Measurements from ENCODE around the gene TMEM91. TPM values are rescaled to one million over a fixed set of nuclear protein-coding genes. Genes with fewer than 3 reads are reported as not detected.

Gene TMEM91
- total and polyA plus RNA-seq, 2 of the 13 experiments (the other 11 are each of a cell fraction or from before 2014, with no cell fraction given) = 6.3 to 10.3 TPM

- TF ChIP-seq RAD21 (CRISPR knock-in tag; IDR thresholded peaks at IDR 0.05) (no peak), ZNF572 (CRISPR knock-in tag; IDR thresholded peaks at IDR 0.05) (no peak), DMAP1 (CRISPR knock-in tag; IDR thresholded peaks at IDR 0.05) (0 out of 2 replicates have a peak, but pooled peaks have one; percentile 32), SP4 (CRISPR knock-in tag; IDR thresholded peaks at IDR 0.05) (no peak), ZNF24 (IDR thresholded peaks at IDR 0.05) (no peak), U2AF2 (IDR thresholded peaks at IDR 0.05; ENCODE audit: low read depth, low read length) (no peak), ZNF180 (CRISPR knock-in tag; IDR thresholded peaks at IDR 0.05; ENCODE audit: borderline replicate concordance, low read depth) (no peak), ZNF574 (CRISPR knock-in tag; IDR thresholded peaks at IDR 0.05) (no peak), MTF2 (CRISPR knock-in tag; IDR thresholded peaks at IDR 0.05; ENCODE audit: borderline replicate concordance) (no peak), ZNF788 (CRISPR knock-in tag; IDR thresholded peaks at IDR 0.05; ENCODE audit: borderline replicate concordance) (0 out of 2 replicates have a peak, but pooled peaks have one; percentile 22), ZBTB20 (CRISPR knock-in tag; IDR thresholded peaks at IDR 0.05; ENCODE audit: borderline replicate concordance, low read depth) (no peak), MXD3 (CRISPR knock-in tag; IDR thresholded peaks at IDR 0.05) (no peak), ZBTB3 (CRISPR knock-in tag; IDR thresholded peaks at IDR 0.05; ENCODE audit: borderline replicate concordance, low read depth) (no peak), AHR (CRISPR knock-in tag; IDR thresholded peaks at IDR 0.05) (no peak; the same call in 1 of the 2 replicates), ZBTB4 (CRISPR knock-in tag; IDR thresholded peaks at IDR 0.05; ENCODE audit: borderline replicate concordance) (no peak), KLF13 (CRISPR knock-in tag; IDR thresholded peaks at IDR 0.05) (no peak), FOSL2 (CRISPR knock-in tag; IDR thresholded peaks at IDR 0.05) (peak; percentile 30; the same call in 1 of the 2 replicates), NR0B2 (CRISPR knock-in tag; IDR thresholded peaks at IDR 0.05) (no peak), ZNF558 (CRISPR knock-in tag; IDR thresholded peaks at IDR 0.05; ENCODE audit: borderline replicate concordance) (no peak), UBTF (CRISPR knock-in tag; IDR thresholded peaks at IDR 0.05) (no peak), ZNF670 (CRISPR knock-in tag; IDR thresholded peaks at IDR 0.05; ENCODE audit: borderline replicate concordance) (no peak)
Measured at GRCh38 chr19:41426952-41427646, 50.8 kb downstream of the TMEM91 start, which contains the start of gene B3GNT8 (continued).

All from HepG2 (cell line).